NAMALWA (cell line): ENCODE results near the gene DNAH8.
A peak's percentile ranks its signal among the peaks of the same experiment; 100 is the strongest.
"Not testable (repeated sequence)": the region's sequence is repeated elsewhere in the genome, so short reads cannot be mapped to it uniquely, and the experiment has no call there.

Source experiments
- DNase-seq: peaks from one replicate; pipeline ENCODE4 v3.0.0-alpha.2; 2015; ENCODE audit warnings: low spot score

DNAH8 gene

DNA sequence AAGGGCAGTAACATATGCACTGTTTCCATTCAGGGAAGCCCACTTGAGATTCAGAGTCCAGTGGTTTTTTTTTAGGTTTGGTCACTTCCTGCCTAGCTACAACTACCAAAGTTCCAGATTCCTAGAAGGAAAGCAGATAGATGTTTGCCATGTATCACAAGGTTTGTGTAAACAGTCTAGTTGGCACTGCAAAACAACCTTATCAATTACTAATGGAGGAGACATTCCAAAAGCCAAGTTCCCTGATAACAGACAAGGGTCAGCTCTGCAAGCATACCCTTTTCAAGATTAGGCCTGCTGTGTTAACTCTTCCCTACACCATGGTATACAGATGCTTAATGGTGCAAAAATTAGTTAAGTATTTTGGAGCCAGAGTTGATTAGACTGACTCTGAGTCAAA, 192.2 kb downstream of the DNAH8 start:
- no peak for DNase-seq

DNA sequence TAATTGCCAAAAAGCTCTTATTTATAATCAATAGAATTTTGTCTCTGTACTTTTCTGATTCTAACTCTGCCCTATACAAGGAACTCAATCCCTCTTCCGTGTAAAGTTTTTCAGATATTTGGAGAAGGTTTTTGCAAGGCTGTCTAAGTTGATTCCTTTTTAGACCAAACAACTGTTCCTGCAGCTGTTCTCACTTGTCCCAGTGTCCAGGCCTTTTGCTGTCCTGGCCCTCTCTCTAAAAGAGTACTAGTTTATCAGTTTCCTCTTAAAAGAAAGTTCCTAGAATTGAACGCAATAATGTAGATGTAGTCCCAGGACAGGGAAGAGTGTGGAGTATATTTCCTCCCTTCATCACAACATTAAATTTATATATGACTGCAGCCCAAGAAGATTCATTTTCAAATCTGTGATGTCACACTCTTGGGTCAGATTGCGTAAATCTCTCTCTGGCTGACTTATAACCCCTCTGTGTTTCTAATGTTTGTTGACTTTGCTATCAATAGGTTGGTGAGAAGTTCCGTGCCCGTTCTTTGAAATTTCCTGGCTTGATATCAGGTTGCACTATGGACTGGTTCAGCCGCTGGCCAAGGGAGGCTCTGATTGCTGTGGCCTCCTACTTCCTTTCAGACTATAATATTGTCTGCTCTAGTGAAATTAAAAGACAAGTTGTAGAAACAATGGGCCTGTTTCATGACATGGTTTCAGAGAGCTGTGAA, 194.1 kb downstream of the DNAH8 start:
- DNase-seq: no peak

- DNase-seq: no peak
Measured at GRCh38 chr6:38910207-38910606, 195.1 kb downstream of the DNAH8 start.

- DNase-seq: no peak
Measured at GRCh38 chr6:38912378-38912777, 197.3 kb downstream of the DNAH8 start.

DNA sequence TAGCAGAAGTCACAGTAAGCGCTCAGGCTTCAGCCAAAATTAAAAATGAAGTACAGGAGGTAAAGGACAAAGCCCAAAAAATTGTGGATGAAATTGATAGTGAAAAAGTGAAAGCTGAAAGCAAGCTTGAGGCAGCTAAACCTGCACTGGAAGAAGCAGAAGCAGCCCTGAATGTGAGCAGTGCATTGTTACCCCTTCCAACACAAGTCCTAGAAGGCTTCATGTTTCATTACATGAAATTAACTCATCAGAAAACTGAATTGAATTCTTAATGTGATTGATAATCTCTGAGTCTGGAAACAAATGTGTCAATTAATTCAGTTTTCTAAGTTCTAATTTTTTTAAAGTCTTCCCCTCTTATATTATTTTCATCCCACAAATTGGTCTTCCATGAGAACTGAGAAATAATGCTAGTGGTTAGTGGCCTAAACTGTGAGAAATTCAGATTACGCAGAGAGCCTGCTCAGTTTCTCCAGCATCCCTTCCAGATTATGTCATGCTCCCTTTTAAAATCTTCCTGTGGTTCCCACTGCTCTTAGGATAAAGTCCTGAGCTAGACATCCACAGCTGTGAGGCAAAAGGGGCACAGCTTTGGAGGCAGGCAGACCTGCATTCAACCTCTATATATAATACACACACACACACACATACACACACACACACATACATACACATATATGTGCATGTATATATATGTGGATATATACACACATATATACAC, 200.3 kb downstream of the DNAH8 start:
- DNase-seq: no peak

DNA sequence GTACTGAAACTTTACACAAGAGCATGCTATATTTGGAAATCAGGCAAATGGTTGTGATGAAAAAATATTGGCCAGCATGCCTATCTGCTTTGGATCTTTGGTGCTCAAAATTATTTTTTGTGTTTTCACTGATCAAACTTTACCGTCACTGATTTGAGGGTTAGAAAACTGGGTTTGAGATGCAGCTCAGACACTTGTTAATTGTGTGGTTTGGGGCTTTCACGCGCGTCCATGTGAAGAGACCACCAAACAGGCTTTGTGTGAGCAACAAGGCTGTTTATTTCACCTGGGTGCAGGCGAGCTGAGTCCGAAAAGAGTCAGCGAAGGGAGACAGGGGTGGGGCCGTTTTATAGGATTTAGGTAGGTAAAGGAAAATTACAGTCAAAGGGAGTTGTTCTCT, 206.4 kb downstream of the DNAH8 start:
- not testable (repeated sequence) for DNase-seq

GRCh38 chr6:38924791-38925509, 209.8 kb downstream of the DNAH8 start:
- no peak for DNase-seq

DNA sequence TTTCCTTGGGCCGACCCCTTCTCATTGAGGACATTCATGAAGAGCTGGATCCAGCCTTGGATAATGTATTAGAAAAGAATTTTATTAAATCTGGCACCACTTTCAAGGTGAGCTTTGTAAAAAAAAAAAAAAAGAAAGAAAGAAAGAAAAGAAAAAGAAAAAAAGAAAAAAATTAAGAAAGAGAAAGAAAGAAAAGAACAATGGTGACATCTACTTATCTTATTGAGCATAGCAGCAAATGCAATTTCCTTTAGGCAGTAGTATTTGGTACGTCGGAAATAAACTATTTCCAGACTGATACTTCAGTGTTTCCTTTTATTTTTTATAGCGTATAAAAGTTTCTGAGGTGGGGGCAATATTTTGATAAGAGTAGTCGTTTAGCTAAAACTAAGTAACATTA, 214.4 kb downstream of the DNAH8 start:
- DNase-seq: no peak

DNA sequence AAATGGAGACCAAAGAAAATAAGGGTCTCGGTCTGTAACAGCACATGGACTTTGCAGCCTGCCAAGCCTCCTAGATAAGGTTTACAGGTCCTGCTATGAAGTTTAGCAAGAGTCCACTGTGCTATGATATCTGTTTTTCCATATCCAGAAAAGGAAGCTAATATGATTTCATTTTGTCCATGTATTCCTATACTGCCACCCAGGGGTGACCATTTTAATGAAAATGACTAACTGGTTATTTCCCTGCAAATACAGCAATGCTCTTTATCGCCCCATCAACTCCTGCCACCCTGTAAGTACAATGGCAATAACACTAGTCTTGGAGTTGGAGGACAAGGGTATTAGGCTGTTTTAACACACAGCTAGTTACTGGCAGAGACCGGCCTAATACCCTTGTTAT, 218.3 kb downstream of the DNAH8 start:
- DNase-seq: peak; percentile 33

DNA sequence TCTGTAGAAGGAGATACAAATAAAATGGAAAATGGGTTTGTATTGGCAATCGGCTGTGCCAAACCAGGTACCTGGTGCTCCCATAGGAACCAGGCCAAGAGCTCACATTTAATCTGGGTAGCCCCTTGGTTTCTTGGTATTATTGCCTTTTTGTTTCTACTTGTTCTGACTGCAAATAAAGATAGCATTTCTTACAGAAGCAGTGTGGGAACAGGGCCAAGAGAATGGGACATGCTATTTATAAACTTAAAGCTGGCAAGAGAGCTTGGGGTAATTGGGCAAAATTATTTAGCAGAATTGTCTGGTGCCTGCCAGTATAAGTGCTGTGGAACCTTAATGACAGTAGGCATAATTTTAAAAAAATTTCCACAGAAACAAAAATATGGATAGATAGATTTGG, 219.9 kb downstream of the DNAH8 start:
- DNase-seq: no peak

GRCh38 chr6:38937839-38938613, 222.9 kb downstream of the DNAH8 start:
- no peak for DNase-seq

- DNase-seq: no peak
Measured at GRCh38 chr6:38938741-38939140, 223.6 kb downstream of the DNAH8 start.

DNA sequence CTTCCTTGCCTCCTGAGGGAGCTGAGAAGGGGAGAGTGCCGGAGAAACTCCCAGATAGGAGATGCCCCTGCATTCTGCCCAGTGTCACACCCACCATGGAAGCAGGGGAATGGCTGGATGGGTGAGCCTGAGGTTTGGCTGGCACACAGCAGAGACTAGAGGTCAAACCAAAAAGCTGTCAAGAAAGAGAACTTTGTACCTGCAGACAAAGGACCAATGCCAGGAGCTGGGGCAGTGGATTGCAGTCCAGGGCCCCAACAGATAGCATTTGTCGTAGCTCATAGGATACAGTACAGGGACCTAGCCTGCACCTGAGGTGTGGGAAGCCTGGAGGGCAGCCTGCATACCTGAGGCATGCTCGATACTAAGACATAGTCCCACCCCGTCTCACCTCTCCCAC, 227.3 kb downstream of the DNAH8 start:
- no peak for DNase-seq

GRCh38 chr6:38942965-38943364, 227.9 kb downstream of the DNAH8 start:
- DNase-seq: no peak

DNA sequence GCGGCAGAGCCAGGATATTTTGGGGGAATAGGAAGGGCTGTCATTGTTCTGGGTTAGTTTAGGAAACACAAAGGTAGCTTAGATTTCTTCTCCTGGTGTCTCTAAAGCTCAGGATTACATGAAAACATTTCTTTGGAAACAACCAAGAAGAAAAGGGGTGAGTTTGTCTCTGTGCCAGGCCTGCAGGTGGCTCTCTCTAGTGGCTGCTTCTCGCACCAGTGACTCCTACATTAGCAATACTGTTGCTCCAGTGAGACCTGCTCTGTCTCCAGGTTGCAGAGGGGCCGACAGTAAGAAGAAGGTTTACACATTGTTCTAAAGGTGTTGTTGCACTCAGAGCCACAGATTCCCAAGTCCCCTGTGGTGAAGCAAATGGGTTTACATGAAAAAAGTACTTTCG, 228.9 kb downstream of the DNAH8 start:
- DNase-seq: peak; percentile 15

GRCh38 chr6:38944655-38945279, 229.7 kb downstream of the DNAH8 start:
- no peak for DNase-seq

DNA sequence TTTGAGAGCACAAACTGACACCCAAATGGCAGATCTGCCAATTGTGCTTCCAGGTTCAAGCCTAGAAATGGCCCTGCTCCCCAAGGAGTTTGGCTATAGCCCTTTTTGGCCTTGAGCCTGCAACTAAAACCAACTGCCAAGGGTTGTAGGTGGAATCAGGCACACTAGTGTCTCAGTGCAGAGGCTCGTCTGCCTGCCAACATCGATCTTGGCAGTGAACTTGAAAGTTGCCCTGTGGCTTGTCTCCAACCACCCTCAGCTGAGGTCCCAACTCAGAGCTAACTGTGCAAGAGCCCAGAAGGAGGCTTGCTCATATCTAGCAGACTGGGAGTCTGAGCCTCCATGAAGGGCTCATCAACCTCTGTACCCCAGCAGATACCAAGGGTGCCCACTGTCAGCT, 240.8 kb downstream of the DNAH8 start:
- DNase-seq: no peak

DNA sequence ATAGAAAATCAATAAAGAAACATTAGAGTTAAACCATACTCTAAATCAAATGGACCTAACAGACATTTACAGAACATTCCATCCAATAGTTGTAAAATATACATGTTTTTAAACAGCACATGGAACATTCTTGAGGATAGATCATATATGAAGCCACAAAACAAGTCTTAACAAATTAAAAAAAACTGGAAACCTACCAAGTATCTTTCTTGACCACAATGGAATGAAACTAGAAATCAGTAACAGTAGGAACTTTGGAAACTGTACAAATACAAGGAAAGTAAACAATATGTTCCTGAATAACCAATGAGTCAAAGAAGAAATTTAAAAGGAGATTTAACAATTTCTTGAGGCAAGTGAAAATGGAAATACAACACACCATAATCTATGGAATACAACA, 242.3 kb downstream of the DNAH8 start:
- DNase-seq: no peak

- DNase-seq: no peak
Measured at GRCh38 chr6:38959138-38959537, 244.0 kb downstream of the DNAH8 start.

DNA sequence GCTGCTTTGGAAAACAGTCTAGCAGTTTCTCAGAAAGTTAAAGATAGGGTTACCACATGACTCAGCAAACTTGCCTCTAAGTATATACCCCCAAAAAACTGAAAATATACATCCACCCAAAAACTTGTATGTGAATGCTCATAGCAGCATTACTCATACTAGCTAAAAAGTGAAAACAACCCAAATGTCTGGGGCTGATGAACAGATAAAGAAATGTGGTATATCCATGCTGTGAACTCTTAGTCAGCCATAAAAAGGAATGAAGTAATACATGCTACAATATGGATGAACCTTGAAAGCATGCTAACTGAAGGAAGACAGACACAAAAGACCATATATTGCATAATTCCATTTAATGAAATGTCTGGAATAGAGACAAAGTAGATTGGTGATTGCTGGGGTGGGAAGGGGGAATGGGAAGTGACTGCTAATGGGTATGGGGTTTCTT, 253.6 kb downstream of the DNAH8 start:
- DNase-seq: no peak

DNA sequence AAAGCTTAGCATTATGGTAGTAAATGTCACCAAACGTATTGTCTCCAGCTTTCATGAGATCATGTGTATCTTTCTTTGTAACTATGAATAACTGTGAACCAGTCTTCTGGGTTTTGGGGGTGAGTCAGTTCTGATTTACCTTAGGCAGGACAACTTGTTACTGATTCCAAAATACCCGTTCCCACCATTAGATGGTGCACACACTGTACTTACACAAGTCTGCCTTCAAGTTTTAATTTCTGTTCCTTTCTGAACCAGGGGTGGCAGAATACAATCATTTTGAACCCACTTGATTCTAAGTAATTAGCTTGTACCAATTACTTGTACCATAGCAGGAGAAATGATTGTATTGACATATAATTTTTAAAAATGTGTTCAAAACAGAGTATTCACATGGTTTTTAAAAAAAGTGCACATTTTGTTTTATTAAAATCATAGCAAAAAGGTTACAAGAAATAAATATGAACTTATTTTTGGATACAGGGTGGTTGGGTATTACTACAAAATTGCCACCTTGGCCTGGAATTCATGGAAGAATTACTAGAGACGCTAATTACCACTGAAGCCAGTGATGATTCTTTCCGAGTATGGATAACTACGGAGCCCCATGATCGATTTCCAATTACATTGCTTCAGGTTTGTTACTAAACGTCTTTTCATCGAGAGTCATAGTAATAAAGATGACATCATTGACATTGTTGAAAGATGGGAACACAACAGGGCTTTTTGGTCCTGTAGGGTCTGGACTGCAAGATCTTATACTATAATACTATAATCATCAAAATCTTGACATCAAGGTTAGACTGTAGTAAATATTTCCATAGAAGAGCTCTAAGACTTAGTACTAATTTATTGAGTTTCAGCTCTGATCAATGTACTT, 258.3 kb downstream of the DNAH8 start:
- DNase-seq: peak; percentile 79
